Measurements from ENCODE around the gene PCBP2. TPM values are rescaled to one million over a fixed set of nuclear protein-coding genes. Genes with fewer than 3 reads are reported as not detected.

PCBP2 gene
- total RNA-seq, 2 experiments from 2014 or later: 813 to 836 TPM

DNA sequence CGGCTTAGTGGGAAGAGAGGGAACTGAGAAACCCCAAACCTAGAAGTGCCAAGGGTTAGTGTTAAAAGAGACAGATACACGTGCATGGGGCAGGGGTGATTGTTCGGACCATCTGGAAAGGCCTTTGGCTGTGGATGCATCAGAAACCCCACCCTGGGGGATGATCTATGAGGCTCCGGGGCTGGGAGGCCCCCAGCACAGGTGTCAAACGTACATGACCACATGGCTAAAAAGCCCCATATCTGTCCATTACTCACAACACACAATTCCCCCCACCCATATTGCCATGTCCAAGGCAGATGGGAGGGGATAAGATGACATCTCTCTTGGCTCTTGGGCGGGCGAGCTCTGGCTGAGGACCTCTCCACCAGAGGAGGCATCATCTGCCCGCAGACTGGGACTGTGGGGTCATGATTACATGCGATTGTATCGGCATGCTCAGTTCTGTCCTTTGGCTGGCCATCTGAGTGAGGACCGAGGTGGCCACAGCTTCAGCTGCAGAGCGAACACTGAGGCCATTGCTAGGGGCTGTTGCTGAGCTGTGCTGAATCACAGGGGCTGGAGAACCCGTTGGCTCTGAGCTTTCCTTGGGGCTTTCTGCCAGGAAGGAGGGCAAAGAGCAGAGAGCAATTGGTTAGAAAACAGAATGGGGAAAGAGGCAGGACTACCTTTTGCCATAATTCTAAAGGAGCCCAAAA is 65.0 kb downstream of the PCBP2 start:
- Mint-ChIP-seq H3K27me3 (ENCODE audit: low read depth) (no peaks in the 10 kb centered on the region), H3K4me1 (ENCODE audit: low read depth) (peaks cover 16% of the 10 kb centered on the region), H3K4me3 (no peak overlapping the region), H3K36me3 (ENCODE audit: low read depth) (peaks cover 36% of the 10 kb centered on the region), H3K27ac (no peak overlapping the region), H3K9me3 (ENCODE audit: insufficient read depth) (no peaks in the 10 kb centered on the region)
- no peak for ATAC-seq
- ChIA-PET POLR2A (no interaction called here), CTCF (interaction anchor here (1.2 to 5.6 kb wide), 5 partner anchors 8 to 164 kb away, joined by 4 to 25 read pairs (median 10); partner anchors contain the start of gene ATP5MC2)
- DNase-seq: no peak

DNA sequence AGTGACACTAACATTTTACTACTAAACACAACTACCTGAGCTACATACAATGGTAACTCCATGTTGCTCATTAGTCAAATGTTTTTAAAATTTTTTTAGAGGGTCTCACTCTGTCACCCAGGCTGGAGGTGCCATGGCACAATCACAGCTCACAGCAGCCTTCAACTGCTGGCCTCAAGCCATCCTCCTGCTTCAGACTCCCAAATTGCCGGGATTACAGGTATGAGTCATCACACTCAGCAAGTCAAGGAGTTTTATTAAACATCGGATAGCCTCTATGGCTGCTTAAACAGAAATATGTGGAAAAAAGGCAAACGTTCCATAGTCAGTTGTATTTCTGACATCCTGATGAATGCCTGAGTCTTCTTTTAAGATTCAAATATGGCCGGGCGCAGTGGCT is 66.5 kb downstream of the PCBP2 start:
- Mint-ChIP-seq H3K4me3 (no peak overlapping the region), H3K4me1 (ENCODE audit: low read depth) (peaks cover 16% of the 10 kb centered on the region), H3K27ac (no peak overlapping the region), H3K36me3 (ENCODE audit: low read depth) (peaks cover 45% of the 10 kb centered on the region), H3K9me3 (ENCODE audit: insufficient read depth) (no peaks in the 10 kb centered on the region), H3K27me3 (ENCODE audit: low read depth) (no peaks in the 10 kb centered on the region)
- ChIA-PET CTCF (interaction anchor here (1.4 to 5.6 kb wide), 5 partner anchors 10 to 166 kb away, joined by 3 to 25 read pairs (median 5); no protein-coding TSS in a partner anchor), POLR2A (no interaction called here)
- DNase-seq (no peak), ATAC-seq (no peak)

DNA sequence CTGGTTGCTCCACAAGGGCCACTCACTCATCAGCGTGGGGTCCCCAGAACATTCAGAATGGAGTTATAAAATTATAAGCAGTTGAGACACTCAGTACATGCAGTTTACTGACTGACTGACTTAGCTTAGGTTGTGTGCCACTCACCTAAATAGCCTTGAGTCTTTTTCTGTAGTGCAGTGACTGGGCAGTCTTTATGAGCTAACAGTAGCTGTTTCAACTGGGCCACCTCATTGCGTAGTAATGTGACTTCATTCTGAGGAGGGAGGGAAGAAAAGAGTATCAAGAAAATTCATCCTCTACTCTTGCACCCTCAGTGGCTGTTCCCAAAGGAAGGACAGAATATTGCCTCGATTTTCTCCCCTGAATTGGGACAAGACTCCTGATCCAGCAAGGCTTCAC is 71.2 kb downstream of the PCBP2 start:
- DNase-seq: no peak
- ATAC-seq: no peak
- H3K4me1 Mint-ChIP-seq (ENCODE audit: low read depth): peaks cover 2% of the 10 kb centered on the region
- peaks cover 19% of the 10 kb centered on the region for H3K36me3 Mint-ChIP-seq (ENCODE audit: low read depth)
- ChIA-PET CTCF (interaction anchor here (0.7 to 3.1 kb wide), 3 partner anchors 20 to 153 kb away, joined by 3 to 16 read pairs (median 3); partner anchors contain the start of genes ATP5MC2 and TARBP2), POLR2A (interaction anchor here (0.6 kb wide), 1 partner anchor 22 kb away, joined by 3 read pairs; no protein-coding TSS in a partner anchor)
- no peaks in the 10 kb centered on the region for H3K9me3 Mint-ChIP-seq (ENCODE audit: insufficient read depth)
- H3K27me3 Mint-ChIP-seq (ENCODE audit: low read depth): no peaks in the 10 kb centered on the region
- H3K27ac Mint-ChIP-seq: no peak overlapping the region
- no peak overlapping the region for H3K4me3 Mint-ChIP-seq

DNA sequence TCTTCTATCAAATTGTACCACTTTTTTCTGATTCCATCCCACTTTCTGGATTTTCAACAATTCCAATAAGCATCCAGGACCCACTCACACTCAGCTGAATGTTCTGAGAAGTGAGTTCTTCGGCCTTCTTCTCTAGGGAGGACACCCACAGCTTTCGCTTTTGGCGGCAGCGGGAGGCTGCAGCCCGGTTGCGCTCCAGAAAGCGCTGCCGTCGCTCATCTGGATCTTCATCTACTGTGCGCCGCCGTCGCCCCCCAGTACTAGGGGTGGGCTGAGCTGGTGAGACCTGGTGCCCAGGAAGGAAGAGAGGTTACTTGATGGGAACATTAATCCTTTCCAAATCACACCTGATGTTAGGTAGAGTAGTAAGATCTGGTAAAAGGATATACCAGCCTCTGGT is 72.6 kb downstream of the PCBP2 start:
- no peak for ATAC-seq
- H3K36me3 Mint-ChIP-seq (ENCODE audit: low read depth): peaks cover 22% of the 10 kb centered on the region
- ChIA-PET CTCF (interaction anchor here (0.7 to 1.1 kb wide), 2 partner anchors 19 to 172 kb away, joined by 3 to 5 read pairs; no protein-coding TSS in a partner anchor), POLR2A (no interaction called here)
- H3K27ac Mint-ChIP-seq: no peak overlapping the region
- no peaks in the 10 kb centered on the region for H3K27me3 Mint-ChIP-seq (ENCODE audit: low read depth)
- peaks cover 2% of the 10 kb centered on the region for H3K4me1 Mint-ChIP-seq (ENCODE audit: low read depth)
- no peak overlapping the region for H3K4me3 Mint-ChIP-seq
- no peaks in the 10 kb centered on the region for H3K9me3 Mint-ChIP-seq (ENCODE audit: insufficient read depth)
- DNase-seq: no peak

DNA sequence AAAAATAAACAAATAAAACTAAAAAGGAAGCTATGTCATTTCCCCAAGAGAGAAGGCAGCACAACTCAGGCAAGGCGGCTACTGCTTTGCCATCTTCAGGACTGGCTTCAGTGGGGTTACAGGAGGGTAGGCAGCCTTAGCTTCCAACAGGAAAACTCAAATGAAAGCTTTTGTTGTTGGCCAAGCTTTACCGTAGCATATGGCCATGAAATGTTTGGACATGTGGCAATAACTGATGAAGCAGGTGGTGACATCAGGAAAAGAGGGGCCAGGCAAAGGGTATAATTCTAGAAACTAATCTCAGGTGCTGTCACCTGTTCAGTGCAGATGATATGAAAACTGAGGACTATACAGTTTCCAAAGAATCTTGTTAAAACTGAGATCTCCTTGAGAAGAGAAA is 78.2 kb downstream of the PCBP2 start:
- no peaks in the 10 kb centered on the region for H3K9me3 Mint-ChIP-seq (ENCODE audit: insufficient read depth)
- H3K36me3 Mint-ChIP-seq (ENCODE audit: low read depth): peaks cover 29% of the 10 kb centered on the region
- POLR2A ChIA-PET: no interaction called here
- CTCF ChIA-PET: interaction anchor here (0.5 to 1.1 kb wide), 2 partner anchors 12 to 22 kb away, joined by 3 read pairs; no protein-coding TSS in a partner anchor
- DNase-seq (no peak), ATAC-seq (no peak)
- no peaks in the 10 kb centered on the region for H3K4me1 Mint-ChIP-seq (ENCODE audit: low read depth)
- no peaks in the 10 kb centered on the region for H3K27me3 Mint-ChIP-seq (ENCODE audit: low read depth)
- H3K4me3 Mint-ChIP-seq: no peak overlapping the region
- no peak overlapping the region for H3K27ac Mint-ChIP-seq

Other genes with a start within 250 kb of the PCBP2 start
- gene ITGB7, start 244.9 kb upstream of the PCBP2 start, total RNA-seq: 100 to 1,000 TPM; 500 to 503 TPM
- 10 to 100 TPM; 44.1 to 45.9 TPM for gene RARG, start 219.9 kb upstream of the PCBP2 start, total RNA-seq
- gene ESPL1, start 183.8 kb upstream of the PCBP2 start, total RNA-seq: 100 to 1,000 TPM; 126 TPM
- 100 to 1,000 TPM; 292 to 307 TPM for gene PFDN5, start 156.6 kb upstream of the PCBP2 start, total RNA-seq
- 10 to 100 TPM; 55.6 to 56.9 TPM for gene MYG1, start 152.4 kb upstream of the PCBP2 start, total RNA-seq
- 10 to 100 TPM; 67.5 to 67.9 TPM for gene AAAS, start 130.5 kb upstream of the PCBP2 start, total RNA-seq
- gene SP7, start 115.7 kb upstream of the PCBP2 start, total RNA-seq: not detected
- 10 to 100 TPM; 72.2 to 76.5 TPM for gene SP1, start 71.9 kb upstream of the PCBP2 start, total RNA-seq
- gene AMHR2, start 28.2 kb upstream of the PCBP2 start, total RNA-seq: not detected
- 100 to 1,000 TPM; 220 TPM for gene PRR13, start 10.4 kb upstream of the PCBP2 start, total RNA-seq
- 10 to 100 TPM; 22.7 to 22.9 TPM for gene MAP3K12, start 47.4 kb downstream of the PCBP2 start, total RNA-seq
- 10 to 100 TPM; 30.3 to 36.9 TPM for gene TARBP2, start 49.2 kb downstream of the PCBP2 start, total RNA-seq
- not detected for gene NPFF, start 55.4 kb downstream of the PCBP2 start, total RNA-seq
- 10 to 100 TPM; 27.7 to 28.7 TPM for gene ATF7, start 174.3 kb downstream of the PCBP2 start, total RNA-seq
- gene ATP5MC2, start 224.0 kb downstream of the PCBP2 start, total RNA-seq: 100 to 1,000 TPM; 241 to 247 TPM